Cardiac septum (tissue), 1 donor: ENCODE results near the gene SLC25A3. TPM values are rescaled to one million over a fixed set of nuclear protein-coding genes. Genes with fewer than 3 reads are reported as not detected.

Experiments used
- DNase-seq: peaks from one replicate; pipeline ENCODE4 v3.0.0-alpha.2; 2020; ENCODE audit warnings: low spot score
- intact Hi-C: fragments of 100-400 bp; cut with DNase I; formaldehyde crosslinking; loops from one replicate; pipeline ENCODE4 v1.14.0; 2022
- total RNA-seq: library from RNA; stranded (reverse); fragmentation: NEBNext Ultra II Directional; extraction: Animal tissue kit (Norgen Biotek cat#: 25700); gene quantifications from one replicate; pipeline ENCODE4 v1.2.1, GENCODE V29; 2021
- donor health status: DM: no; HTN: no; CAD: no.

Gene SLC25A3
- total RNA-seq, 1 donor from 2014 or later, result 1,075 TPM

- no peak for DNase-seq
- intact Hi-C loops, result loop anchor here (10.0 kb wide), 1 partner anchor 132 kb away; the partner anchor contains the start of gene TMPO
Measured at GRCh38 chr12:98646294-98647090, 53.0 kb downstream of the SLC25A3 start.

- intact Hi-C loops, result loop anchor here (5.0 kb wide), 1 partner anchor 84 kb away; no protein-coding TSS in a partner anchor
- no peak for DNase-seq
Measured at GRCh38 chr12:98651328-98651727, 57.8 kb downstream of the SLC25A3 start.

- no peak for DNase-seq
- intact Hi-C loops, result loop anchor here (5.0 kb wide), 1 partner anchor 87 kb away; no protein-coding TSS in a partner anchor
Measured at GRCh38 chr12:98653866-98654493, 60.5 kb downstream of the SLC25A3 start.

Other genes with a start within 250 kb of the SLC25A3 start
- gene TMPO, start 78.1 kb upstream of the SLC25A3 start, total RNA-seq, result 11.8 TPM
- gene IKBIP, start 51.1 kb downstream of the SLC25A3 start, total RNA-seq, result 7.1 TPM
- gene APAF1, start 51.6 kb downstream of the SLC25A3 start, total RNA-seq, result 5.1 TPM